Upper lobe of right lung (tissue), 1 donor: ENCODE results near the gene ABCF3. TPM values are rescaled to one million over a fixed set of nuclear protein-coding genes. Genes with fewer than 3 reads are reported as not detected.

Experiments
- ATAC-seq: fragments of 200-7000 bp; cut with Tn5 transposase; one replicate; pipeline ENCODE4 v1.9.1; 2020; ENCODE audit warnings: mild to moderate bottlenecking, moderate library complexity
- DNase-seq: peaks from one replicate; pipeline ENCODE4 v3.0.0-alpha.2; 2020
- H3K27ac ChIP-seq: fragments of 200-600 bp; one replicate; pipeline ENCODE4 v1.8.0; 2022
- H3K27me3 ChIP-seq: fragments of 200-600 bp; one replicate; pipeline ENCODE4 v1.8.0; 2022; ENCODE audit warnings: mild to moderate bottlenecking
- H3K36me3 ChIP-seq: fragments of 200-600 bp; one replicate; pipeline ENCODE4 v1.8.0; 2022
- H3K4me1 ChIP-seq: fragments of 200-600 bp; one replicate; pipeline ENCODE4 v1.8.0; 2022
- H3K4me3 ChIP-seq: fragments of 200-600 bp; one replicate; pipeline ENCODE4 v1.8.0; 2022; ENCODE audit warnings: mild to moderate bottlenecking
- H3K9me3 ChIP-seq: fragments of 200-600 bp; one replicate; pipeline ENCODE4 v1.8.0; 2022
- intact Hi-C: fragments of 100-400 bp; cut with DNase I; formaldehyde crosslinking; loops from one replicate; pipeline ENCODE4 v1.11.0; 2022
- total RNA-seq: library from RNA; stranded (reverse); fragmentation: NEBNext Ultra II Directional; extraction: Animal tissue kit (Norgen Biotek cat#: 25700); gene quantifications from one replicate; pipeline ENCODE4 v1.2.1, GENCODE V29; 2021
- TF ChIP-seq, protein P1 (sequence below): fragments of 200-600 bp; IDR thresholded peaks from one replicate; pipeline ENCODE4 v1.8.0; 2022; ENCODE audit warnings: antibody characterized with exemption
- donor health status: DM: no; HTN: yes; CAD: no; lungs with severe emphysema.

The ABCF3 gene
- total RNA-seq, 1 donor from 2014 or later, result 60.9 TPM

- Histone ChIP-seq H3K4me3 (no peak overlapping the region), H3K4me1 (peaks cover 6% of the 10 kb centered on the region), H3K27me3 (no peaks in the 10 kb centered on the region), H3K9me3 (no peaks in the 10 kb centered on the region), H3K36me3 (peaks cover 67% of the 10 kb centered on the region), H3K27ac (no peak overlapping the region)
- intact Hi-C loops, result no loop called here
- TF ChIP-seq, protein P1, sequence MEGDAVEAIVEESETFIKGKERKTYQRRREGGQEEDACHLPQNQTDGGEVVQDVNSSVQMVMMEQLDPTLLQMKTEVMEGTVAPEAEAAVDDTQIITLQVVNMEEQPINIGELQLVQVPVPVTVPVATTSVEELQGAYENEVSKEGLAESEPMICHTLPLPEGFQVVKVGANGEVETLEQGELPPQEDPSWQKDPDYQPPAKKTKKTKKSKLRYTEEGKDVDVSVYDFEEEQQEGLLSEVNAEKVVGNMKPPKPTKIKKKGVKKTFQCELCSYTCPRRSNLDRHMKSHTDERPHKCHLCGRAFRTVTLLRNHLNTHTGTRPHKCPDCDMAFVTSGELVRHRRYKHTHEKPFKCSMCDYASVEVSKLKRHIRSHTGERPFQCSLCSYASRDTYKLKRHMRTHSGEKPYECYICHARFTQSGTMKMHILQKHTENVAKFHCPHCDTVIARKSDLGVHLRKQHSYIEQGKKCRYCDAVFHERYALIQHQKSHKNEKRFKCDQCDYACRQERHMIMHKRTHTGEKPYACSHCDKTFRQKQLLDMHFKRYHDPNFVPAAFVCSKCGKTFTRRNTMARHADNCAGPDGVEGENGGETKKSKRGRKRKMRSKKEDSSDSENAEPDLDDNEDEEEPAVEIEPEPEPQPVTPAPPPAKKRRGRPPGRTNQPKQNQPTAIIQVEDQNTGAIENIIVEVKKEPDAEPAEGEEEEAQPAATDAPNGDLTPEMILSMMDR, result no peak
- ATAC-seq (no peak), DNase-seq (peak; percentile 60)
Observed at GRCh38 chr3:184169896-184170875, 15.8 kb upstream of the ABCF3 start.

- Histone ChIP-seq H3K36me3 (peaks cover 53% of the 10 kb centered on the region), H3K27me3 (no peaks in the 10 kb centered on the region), H3K4me1 (peaks cover 15% of the 10 kb centered on the region), H3K27ac (no peak overlapping the region), H3K9me3 (no peaks in the 10 kb centered on the region), H3K4me3 (no peak overlapping the region)
- DNase-seq (no peak), ATAC-seq (no peak)
- TF ChIP-seq, protein P1, result no peak
- intact Hi-C loops, result no loop called here
Observed at GRCh38 chr3:184171562-184171961, 14.4 kb upstream of the ABCF3 start.

- H3K27ac ChIP-seq, result no peak overlapping the region
- H3K36me3 ChIP-seq, result peaks cover 50% of the 10 kb centered on the region
- DNase-seq, result no peak
- ATAC-seq, result no peak
- TF ChIP-seq, protein P1, result no peak
- H3K4me1 ChIP-seq, result peaks cover 28% of the 10 kb centered on the region
- H3K4me3 ChIP-seq, result no peak overlapping the region
- H3K27me3 ChIP-seq, result no peaks in the 10 kb centered on the region
- no peaks in the 10 kb centered on the region for H3K9me3 ChIP-seq
- intact Hi-C loops, result no loop called here
Observed at GRCh38 chr3:184172681-184173373, 13.2 kb upstream of the ABCF3 start.

DNA sequence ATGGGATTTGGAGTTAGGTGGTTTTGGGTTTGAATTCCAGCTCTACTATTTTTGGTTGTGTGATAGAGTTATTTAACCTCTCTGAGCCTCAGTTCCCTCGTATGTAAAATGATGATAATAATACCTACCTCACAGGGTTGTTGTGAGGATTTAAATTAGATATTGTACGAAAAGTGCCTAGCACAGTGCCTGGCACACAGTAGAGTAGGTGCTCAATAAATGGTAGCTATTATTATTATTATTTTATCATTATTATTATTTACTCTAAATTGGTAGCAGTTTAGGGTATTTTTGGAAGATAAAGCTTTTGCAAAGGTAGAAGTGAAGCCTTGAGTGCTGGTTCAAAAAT, 12.7 kb upstream of the ABCF3 start:
- ATAC-seq (no peak), DNase-seq (no peak)
- H3K4me3 ChIP-seq, result no peak overlapping the region
- no peaks in the 10 kb centered on the region for H3K27me3 ChIP-seq
- H3K27ac ChIP-seq, result no peak overlapping the region
- TF ChIP-seq, protein P1, result no peak
- H3K36me3 ChIP-seq, result peaks cover 50% of the 10 kb centered on the region
- H3K9me3 ChIP-seq, result no peaks in the 10 kb centered on the region
- intact Hi-C loops, result no loop called here
- H3K4me1 ChIP-seq, result peaks cover 33% of the 10 kb centered on the region

- no peak overlapping the region for H3K4me3 ChIP-seq
- intact Hi-C loops, result no loop called here
- ATAC-seq, result no peak
- DNase-seq, result no peak
- no peaks in the 10 kb centered on the region for H3K27me3 ChIP-seq
- H3K27ac ChIP-seq, result peak overlapping the region; percentile 14
- peaks cover 50% of the 10 kb centered on the region for H3K36me3 ChIP-seq
- TF ChIP-seq, protein P1, result no peak
- no peaks in the 10 kb centered on the region for H3K9me3 ChIP-seq
- peaks cover 38% of the 10 kb centered on the region for H3K4me1 ChIP-seq
Observed at GRCh38 chr3:184174284-184174645, 11.7 kb upstream of the ABCF3 start.
